ENCODE data around the gene LMBRD2.

GRCh38 chr5:36066540-36067210, 85.0 kb downstream of the LMBRD2 start, which contains the start of gene UGT3A2:
- TF ChIP-seq CTCF (IDR thresholded peaks at IDR 0.05): no peak
- no peak for TF ChIP-seq POLR2AphosphoS5 (IDR thresholded peaks at IDR 0.05)
- TF ChIP-seq POLR2A (IDR thresholded peaks at IDR 0.05): no peak

Measured in sigmoid colon (tissue), 4 donors.